NCI-H2107 treated with DMSO at 0.1 percent for 48 hours (cell line): ENCODE measurements around the gene ZIK1.

Source experiments
- DNase-seq: peaks from one replicate; lab custom pipeline; 2025; ENCODE audit not compliant: unreplicated experiment; lab: John Stamatoyannopoulos, UW

Gene ZIK1

DNA sequence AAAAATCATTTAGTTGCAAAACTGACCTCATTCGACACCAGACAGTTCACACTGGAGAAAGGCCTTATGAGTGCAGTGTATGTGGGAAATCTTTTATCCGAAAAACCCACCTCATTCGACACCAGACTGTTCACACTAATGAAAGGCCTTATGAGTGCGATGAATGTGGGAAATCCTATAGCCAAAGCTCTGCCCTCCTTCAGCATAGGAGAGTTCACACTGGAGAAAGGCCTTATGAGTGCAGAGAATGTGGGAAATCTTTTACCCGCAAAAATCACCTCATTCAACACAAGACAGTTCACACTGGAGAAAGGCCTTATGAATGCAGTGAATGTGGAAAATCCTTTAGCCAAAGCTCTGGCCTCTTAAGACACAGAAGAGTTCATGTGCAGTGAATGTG, 23.0 kb downstream of the ZIK1 start:
- DNase-seq: no peak

DNA sequence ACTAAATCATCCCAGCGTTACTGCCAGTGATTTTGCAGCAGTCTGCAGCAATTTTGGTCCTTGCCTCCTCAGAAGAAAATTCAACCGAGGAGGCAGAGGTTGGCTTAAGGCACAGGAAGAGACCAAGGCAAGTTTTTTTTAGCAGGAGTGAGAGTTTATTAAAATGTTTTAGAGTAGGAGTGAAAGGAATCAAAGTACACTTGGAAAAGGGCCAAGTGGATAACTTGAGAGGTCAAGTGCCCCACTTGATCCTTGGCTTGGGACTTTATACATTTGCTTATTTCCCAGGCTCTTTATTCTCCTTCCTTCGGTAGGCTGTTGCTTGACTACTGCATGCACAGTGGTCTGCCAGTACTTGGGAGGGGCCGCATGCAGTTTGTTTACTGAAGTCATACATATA, 27.2 kb downstream of the ZIK1 start:
- no peak for DNase-seq

- peak; percentile 53 for DNase-seq
Observed at GRCh38 chr19:57613941-57614743, 30.2 kb downstream of the ZIK1 start, which contains the start of gene ZNF134. Gene ZNF134 (plus strand): TSS chr19:57614242. CDS start chr19:57619469, 5,227 bp downstream.

GRCh38 chr19:57615346-57615745, 31.4 kb downstream of the ZIK1 start:
- DNase-seq: no peak

DNA sequence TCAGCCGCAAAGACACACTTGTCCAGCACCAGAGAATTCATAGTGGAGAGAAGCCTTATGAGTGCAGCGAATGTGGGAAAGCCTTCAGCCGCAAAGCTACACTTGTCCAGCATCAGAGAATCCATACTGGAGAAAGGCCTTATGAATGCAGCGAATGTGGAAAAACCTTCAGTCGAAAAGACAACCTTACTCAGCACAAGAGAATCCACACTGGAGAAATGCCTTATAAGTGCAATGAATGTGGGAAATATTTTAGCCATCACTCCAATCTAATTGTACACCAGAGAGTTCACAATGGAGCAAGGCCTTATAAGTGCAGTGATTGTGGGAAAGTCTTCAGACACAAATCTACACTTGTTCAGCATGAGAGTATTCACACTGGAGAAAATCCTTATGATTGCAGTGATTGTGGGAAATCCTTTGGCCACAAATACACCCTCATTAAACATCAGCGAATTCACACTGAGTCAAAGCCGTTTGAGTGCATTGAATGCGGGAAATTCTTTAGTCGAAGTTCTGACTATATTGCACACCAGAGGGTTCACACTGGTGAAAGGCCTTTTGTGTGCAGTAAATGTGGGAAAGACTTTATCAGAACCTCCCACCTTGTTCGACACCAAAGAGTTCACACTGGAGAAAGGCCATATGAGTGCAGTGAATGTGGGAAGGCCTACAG, 36.9 kb downstream of the ZIK1 start:
- DNase-seq: no peak

DNA sequence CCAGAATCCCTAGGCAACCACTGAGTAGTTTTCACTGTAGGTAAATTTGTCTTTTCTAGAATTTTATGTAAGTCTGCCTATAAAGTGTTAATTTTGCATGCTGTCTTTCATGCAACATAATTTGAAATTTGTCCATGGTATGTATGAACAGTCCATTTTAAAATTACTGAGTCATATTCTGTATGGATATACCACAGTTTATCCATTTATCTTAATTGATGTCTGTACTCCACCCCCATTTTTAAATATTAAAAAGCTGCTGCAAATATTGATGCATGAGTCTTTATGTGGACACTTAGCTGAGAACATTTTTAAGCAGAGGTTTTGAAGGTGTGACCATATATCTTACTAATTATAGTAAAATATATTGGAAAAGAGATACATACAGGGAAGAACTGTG, 39.1 kb downstream of the ZIK1 start:
- DNase-seq: no peak

DNA sequence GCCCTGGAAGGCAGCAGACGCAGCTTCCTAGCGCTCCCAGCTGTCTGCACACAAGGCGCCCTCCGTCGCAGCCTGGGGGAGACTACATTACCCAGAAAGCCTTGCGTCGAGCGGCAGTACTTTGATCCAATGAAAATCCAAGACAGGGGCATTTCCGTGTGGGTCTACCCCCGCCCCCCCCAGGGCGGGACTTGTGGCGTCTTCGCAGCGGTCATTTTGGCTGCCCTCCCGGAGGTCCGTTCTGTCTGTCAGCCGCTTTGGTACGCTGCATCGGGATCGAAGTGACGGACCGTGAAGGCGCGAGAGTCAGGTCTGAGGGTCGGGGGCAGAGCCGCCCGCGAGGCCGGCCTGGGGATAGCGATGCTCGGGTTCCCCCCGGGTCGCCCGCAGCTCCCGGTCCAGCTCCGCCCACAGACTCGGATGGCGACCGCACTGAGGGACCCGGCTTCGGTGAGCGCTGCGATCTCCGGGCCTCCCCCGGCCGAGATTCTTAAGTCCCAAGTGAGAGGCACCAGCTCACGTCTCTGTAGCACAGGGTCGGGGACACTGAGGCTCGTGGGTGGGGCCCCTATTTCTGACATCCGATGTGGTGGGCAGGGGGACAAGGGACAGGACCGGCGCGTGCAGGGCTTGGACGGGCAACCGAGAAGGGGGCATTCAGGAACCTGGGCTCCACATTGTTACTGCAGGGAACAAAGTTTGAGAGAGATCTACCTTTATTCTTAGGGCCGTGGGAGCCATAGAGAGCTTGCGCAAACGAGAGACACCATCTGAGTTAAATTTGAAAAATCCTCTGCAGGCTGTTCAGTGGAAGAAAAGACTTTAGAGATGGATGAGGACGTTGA, 49.3 kb downstream of the ZIK1 start, which contains the start of gene ZNF211:
Gene ZNF211 (plus strand): TSS at position 182 of the 845 bp plus-strand sequence. CDS start 179 bp downstream, at position 361.
- DNase-seq: peak; percentile 86

GRCh38 chr19:57633832-57634131, 49.8 kb downstream of the ZIK1 start:
- DNase-seq: no peak

DNA sequence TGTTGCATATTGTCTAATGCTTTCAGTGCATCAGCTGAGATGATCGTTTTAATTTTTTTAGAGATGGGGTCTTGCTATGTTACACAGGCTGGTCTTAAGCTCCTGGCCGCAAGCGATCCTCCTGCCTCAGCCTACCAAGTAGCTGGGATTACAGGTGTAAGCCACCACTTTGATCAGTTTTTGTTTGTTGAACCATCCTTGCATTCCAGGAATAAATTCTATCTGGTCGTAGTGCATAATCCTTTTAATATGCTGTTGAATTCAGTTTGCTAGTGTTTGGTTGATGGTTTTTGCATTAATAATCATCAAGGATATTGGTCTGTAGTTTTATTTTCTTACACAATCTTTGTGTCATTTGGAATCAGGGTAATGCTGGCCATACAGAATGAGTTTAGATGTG, 53.4 kb downstream of the ZIK1 start:
- no peak for DNase-seq

DNA sequence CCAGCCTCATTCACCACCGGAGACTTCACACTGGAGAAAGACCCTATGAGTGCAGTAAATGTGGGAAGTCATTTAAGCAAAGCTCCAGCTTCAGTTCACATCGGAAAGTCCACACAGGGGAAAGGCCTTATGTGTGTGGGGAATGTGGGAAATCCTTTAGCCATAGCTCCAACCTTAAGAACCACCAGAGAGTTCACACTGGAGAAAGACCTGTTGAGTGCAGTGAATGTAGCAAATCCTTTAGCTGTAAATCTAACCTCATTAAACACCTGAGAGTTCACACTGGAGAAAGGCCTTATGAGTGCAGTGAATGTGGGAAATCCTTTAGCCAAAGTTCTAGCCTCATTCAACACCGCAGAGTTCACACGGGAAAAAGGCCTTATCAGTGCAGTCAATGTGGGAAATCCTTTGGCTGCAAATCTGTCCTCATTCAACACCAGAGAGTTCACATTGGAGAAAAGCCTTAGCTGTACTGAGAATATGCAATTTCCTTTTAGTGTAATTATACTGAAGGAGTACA, 57.8 kb downstream of the ZIK1 start:
- no peak for DNase-seq

DNA sequence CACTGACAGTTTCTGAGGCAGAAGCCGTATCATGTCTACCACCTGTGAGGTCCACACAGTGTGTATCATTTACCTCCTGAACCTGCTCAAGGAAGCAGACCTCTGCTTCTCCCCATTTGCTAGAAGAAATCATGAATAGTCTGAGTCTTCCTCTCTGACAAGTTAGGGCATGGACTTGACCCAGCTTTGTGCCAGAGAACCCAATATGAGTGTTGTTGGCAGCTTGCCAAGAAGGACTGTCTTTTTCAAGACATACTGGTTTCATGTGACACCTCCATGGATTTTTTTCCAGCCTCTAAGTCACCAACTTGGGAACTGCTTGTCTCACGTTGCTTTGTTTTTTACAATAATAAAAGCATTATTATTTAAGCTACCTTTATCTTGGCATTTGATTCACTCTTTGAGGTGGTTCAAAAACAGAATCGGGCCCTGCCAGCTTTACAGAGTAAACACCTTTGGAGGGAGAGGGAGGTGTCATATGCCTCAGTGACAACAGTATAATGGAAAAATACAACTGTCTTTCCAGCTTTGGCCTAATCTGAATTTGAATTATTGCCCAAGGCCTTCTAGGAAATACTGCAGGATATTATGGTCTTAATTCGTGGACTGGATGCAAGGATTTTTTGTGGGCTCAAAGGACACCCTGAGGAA, 58.6 kb downstream of the ZIK1 start:
- DNase-seq: no peak
